HL-60 (cell line): ENCODE results near the gene LINC01488.

Experiments
- CTCF ChIP-seq: IDR thresholded peaks from one replicate; pipeline ENCODE4 v1.5.1; 2011; ENCODE audit warnings: low read length, control low read depth, inconsistent platforms; ENCODE audit not compliant: insufficient read depth
- GABPA ChIP-seq: IDR thresholded peaks from 2 replicates; pipeline ENCODE4 v1.6.1; 2012; ENCODE audit warnings: low read depth
- POLR2AphosphoS5 ChIP-seq: IDR thresholded peaks from 2 replicates; pipeline ENCODE4 v1.6.1; 2012; ENCODE audit warnings: low read depth
- REST ChIP-seq: IDR thresholded peaks from 2 replicates; pipeline ENCODE4 v1.6.1; 2012; ENCODE audit warnings: low read depth; ENCODE audit not compliant: insufficient replicate concordance
- SPI1 ChIP-seq: IDR thresholded peaks from 2 replicates; pipeline ENCODE4 v1.6.1; 2012; ENCODE audit warnings: low read depth, mild to moderate bottlenecking, borderline replicate concordance

GRCh38 chr11:69433741-69434140 lies 47.7 kb upstream of the LINC01488 start:
- TF ChIP-seq CTCF (no peak), REST (no peak), POLR2AphosphoS5 (no peak), GABPA (no peak), SPI1 (no peak)
